ENCODE results near the gene WIPF2. TPM values are rescaled to one million over a fixed set of nuclear protein-coding genes. Genes with fewer than 3 reads are reported as not detected.

The WIPF2 gene
- total RNA-seq, 1 experiment from 2014 or later = 30.4 TPM

DNA sequence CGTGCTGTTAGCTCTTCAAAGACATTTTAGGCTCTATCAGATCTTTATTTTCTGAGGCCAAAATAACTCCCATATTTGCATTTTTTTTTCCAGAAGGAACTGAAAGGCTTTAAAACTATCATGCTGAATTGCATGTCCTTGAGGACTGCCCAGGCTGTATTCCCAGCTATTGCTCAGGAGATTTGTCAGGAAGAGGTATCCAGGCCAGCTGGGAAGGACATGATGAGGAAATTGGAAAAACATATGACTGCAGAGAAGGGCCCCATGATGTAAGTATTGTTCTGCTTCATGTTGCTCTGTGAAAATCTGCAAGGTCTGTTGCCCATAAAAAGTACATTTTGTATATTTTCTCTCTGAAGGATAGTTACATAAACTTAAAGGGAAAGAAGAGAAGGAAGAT, 74.3 kb downstream of the WIPF2 start:
- peaks cover 12 to 16% of the 10 kb centered on the region in 2 experiments for H3K4me1 ChIP-seq (ENCODE audit: control insufficient read depth in 1 of 2, insufficient read depth in 2 of 2, low read length in 2 of 2)
- peaks cover 83% of the 10 kb centered on the region for H3K79me2 ChIP-seq (ENCODE audit: insufficient read depth, low read length)
- intact Hi-C loops (cut with micrococcal nuclease) = loop anchor here (5.0 kb wide), 1 partner anchor 281 kb away; no protein-coding TSS in a partner anchor
- H3K27ac ChIP-seq (ENCODE audit: low read depth, low read length) = no peak overlapping the region
- no peaks in the 10 kb centered on the region for H3K27me3 ChIP-seq (ENCODE audit: insufficient read depth, low read length)
- H3K36me3 ChIP-seq (ENCODE audit: control insufficient read depth in 1 of 2, insufficient read depth in 2 of 2, low read length in 2 of 2) = peaks cover 51 to 80% of the 10 kb centered on the region in 2 experiments
- no peak overlapping the region for H3K4me2 ChIP-seq (ENCODE audit: low read length)
- no peak overlapping the region for H2AFZ ChIP-seq (ENCODE audit: low read depth, low read length, poor library complexity, severe bottlenecking)
- POLR2A ChIA-PET = no interaction called here
- no peak overlapping the region for H3K9ac ChIP-seq (ENCODE audit: low read length)
- H3K9me2 ChIP-seq (ENCODE audit: insufficient read depth) = no peaks in the 10 kb centered on the region
- CTCF ChIA-PET = interaction anchor here (0.9 to 1.6 kb wide), 2 partner anchors 91 to 139 kb away, joined by 3 to 4 read pairs; no protein-coding TSS in a partner anchor
- RAD21 ChIA-PET (ENCODE audit: low non-redundant PET in 1 of 2, low total read pairs in 2 of 2, uncharacterized antibody in 2 of 2, unreplicated experiment in 2 of 2) = no interaction called here
- no TSS peak for BruUV-seq (replicated peaks)
- no peak overlapping the region for H3K4me3 ChIP-seq (replicated peaks in 1 of 2; ENCODE audit: low read depth in 1 of 2, low read length in 2 of 2)
- peaks cover 8% of the 10 kb centered on the region; the same call in 1 of the 2 replicates for H4K20me1 ChIP-seq (ENCODE audit: insufficient read depth)
- ATAC-seq (no peak), DNase-seq (ENCODE audit: low read depth, low spot score) (no peak)
- H3K9me3 ChIP-seq (ENCODE audit: control insufficient read depth in 1 of 2, insufficient read depth in 1 of 2, low read depth in 1 of 2, low read length in 2 of 2) = no peaks in the 10 kb centered on the region
- TF ChIP-seq EZH2phosphoT487 (IDR thresholded peaks at IDR 0.05; ENCODE audit: borderline replicate concordance) (no peak), FOSL1 (IDR thresholded peaks at IDR 0.05; ENCODE audit: low read depth) (no peak), YY1 (IDR thresholded peaks at IDR 0.05; ENCODE audit: extremely low read depth, insufficient replicate concordance, low read depth, low read length) (no peak), CEBPB (IDR thresholded peaks at IDR 0.05; ENCODE audit: low read depth) (no peak)
- TF ChIP-seq, protein P1, sequence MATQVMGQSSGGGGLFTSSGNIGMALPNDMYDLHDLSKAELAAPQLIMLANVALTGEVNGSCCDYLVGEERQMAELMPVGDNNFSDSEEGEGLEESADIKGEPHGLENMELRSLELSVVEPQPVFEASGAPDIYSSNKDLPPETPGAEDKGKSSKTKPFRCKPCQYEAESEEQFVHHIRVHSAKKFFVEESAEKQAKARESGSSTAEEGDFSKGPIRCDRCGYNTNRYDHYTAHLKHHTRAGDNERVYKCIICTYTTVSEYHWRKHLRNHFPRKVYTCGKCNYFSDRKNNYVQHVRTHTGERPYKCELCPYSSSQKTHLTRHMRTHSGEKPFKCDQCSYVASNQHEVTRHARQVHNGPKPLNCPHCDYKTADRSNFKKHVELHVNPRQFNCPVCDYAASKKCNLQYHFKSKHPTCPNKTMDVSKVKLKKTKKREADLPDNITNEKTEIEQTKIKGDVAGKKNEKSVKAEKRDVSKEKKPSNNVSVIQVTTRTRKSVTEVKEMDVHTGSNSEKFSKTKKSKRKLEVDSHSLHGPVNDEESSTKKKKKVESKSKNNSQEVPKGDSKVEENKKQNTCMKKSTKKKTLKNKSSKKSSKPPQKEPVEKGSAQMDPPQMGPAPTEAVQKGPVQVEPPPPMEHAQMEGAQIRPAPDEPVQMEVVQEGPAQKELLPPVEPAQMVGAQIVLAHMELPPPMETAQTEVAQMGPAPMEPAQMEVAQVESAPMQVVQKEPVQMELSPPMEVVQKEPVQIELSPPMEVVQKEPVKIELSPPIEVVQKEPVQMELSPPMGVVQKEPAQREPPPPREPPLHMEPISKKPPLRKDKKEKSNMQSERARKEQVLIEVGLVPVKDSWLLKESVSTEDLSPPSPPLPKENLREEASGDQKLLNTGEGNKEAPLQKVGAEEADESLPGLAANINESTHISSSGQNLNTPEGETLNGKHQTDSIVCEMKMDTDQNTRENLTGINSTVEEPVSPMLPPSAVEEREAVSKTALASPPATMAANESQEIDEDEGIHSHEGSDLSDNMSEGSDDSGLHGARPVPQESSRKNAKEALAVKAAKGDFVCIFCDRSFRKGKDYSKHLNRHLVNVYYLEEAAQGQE (IDR thresholded peaks at IDR 0.05; ENCODE audit: low read depth) = no peak

All from HCT116 (cell line).